MCF 10A (cell line): ENCODE measurements around the gene TRAPPC14. TPM values are rescaled to one million over a fixed set of nuclear protein-coding genes. Genes with fewer than 3 reads are reported as not detected.
"Not testable (repeated sequence)": the region's sequence is repeated elsewhere in the genome, so short reads cannot be mapped to it uniquely, and the experiment has no call there.

Experiments used
- BruUV-seq: library from RNA; stranded (reverse); fragments of 400-500 nt; replicated peaks from 2 replicates; lab custom pipeline; 2021; lab: Mats Ljungman, UMichigan
- CTCF ChIA-PET: fragments of 300-600 bp; sonication (Branson Sonifier 250); formaldehyde crosslinking; extraction: SDS; loops from one replicate; lab custom pipeline; 2021; ENCODE audit warnings: antibody characterized with exemption, inconsistent platforms; lab: Yijun Ruan, JAX
- POLR2A ChIA-PET: fragments of 300-600, 350-650 bp; sonication (Branson Sonifier 250); formaldehyde crosslinking; extraction: SDS; loops from one replicate; lab custom pipeline; 2020; ENCODE audit warnings: antibody characterized with exemption, inconsistent platforms; lab: Yijun Ruan, JAX
- DNase-seq: peaks from one replicate; pipeline ENCODE4 v3.0.0-alpha.2; 2018; ENCODE audit not compliant: unreplicated experiment
- H3K27ac Mint-ChIP-seq: one replicate; pipeline ENCODE4 v1.8.0; 2022; ENCODE audit warnings: mild to moderate bottlenecking, low read depth, mixed read lengths; ENCODE audit not compliant: unreplicated experiment
- H3K27me3 Mint-ChIP-seq: one replicate; pipeline ENCODE4 v1.8.0; 2022; ENCODE audit warnings: mixed read lengths; ENCODE audit not compliant: insufficient read depth, unreplicated experiment
- H3K36me3 Mint-ChIP-seq: one replicate; pipeline ENCODE4 v1.8.0; 2022; ENCODE audit warnings: mild to moderate bottlenecking, moderate library complexity, mixed read lengths; ENCODE audit not compliant: insufficient read depth, unreplicated experiment
- H3K4me1 Mint-ChIP-seq: one replicate; pipeline ENCODE4 v1.8.0; 2022; ENCODE audit warnings: mixed read lengths; ENCODE audit not compliant: insufficient read depth, unreplicated experiment
- H3K4me3 Mint-ChIP-seq: one replicate; pipeline ENCODE4 v1.8.0; 2022; ENCODE audit warnings: mild to moderate bottlenecking, moderate library complexity, mixed read lengths; ENCODE audit not compliant: unreplicated experiment
- H3K9me3 Mint-ChIP-seq: one replicate; pipeline ENCODE4 v1.8.0; 2022; ENCODE audit warnings: mixed read lengths; ENCODE audit not compliant: unreplicated experiment
- CTCF ChIP-seq: fragments of 200-600 bp; IDR thresholded peaks from one replicate; pipeline ENCODE4 v1.8.0; 2022; ENCODE audit warnings: antibody characterized with exemption, mild to moderate bottlenecking; ENCODE audit not compliant: unreplicated experiment
- intact Hi-C: fragments of 100-400 bp; cut with micrococcal nuclease; formaldehyde crosslinking; loops from 2 replicates; pipeline ENCODE4 v1.14.1; 2022
- total RNA-seq: library from RNA; stranded (reverse); gene quantifications from 2 replicates; pipeline ENCODE4 v1.2.3, GENCODE V29; 2022

Gene TRAPPC14
- total RNA-seq, 1 experiment from 2014 or later = 21.7 TPM

- no peak overlapping the region for H3K4me3 Mint-ChIP-seq
- H3K4me1 Mint-ChIP-seq = peaks cover 11% of the 10 kb centered on the region
- intact Hi-C loops = loop anchor here (1.0 to 10.0 kb wide), 3 partner anchors 85 to 275 kb away; no protein-coding TSS in a partner anchor
- ChIA-PET POLR2A (interaction anchor here (1.0 to 1.3 kb wide), 3 partner anchors 10 to 77 kb away, joined by 3 to 6 read pairs (median 5); partner anchors contain the start of gene LAMTOR4), CTCF (interaction anchor here (0.6 to 8.2 kb wide), 18 partner anchors 11 to 215 kb away, joined by 3 to 93 read pairs (median 4); partner anchors contain the start of genes PVRIG and TRAPPC14)
- peaks cover 10% of the 10 kb centered on the region for H3K27me3 Mint-ChIP-seq
- DNase-seq = no peak
- H3K27ac Mint-ChIP-seq = no peak overlapping the region
- no peak for TF ChIP-seq CTCF
- no peaks in the 10 kb centered on the region for H3K9me3 Mint-ChIP-seq
- BruUV-seq = no TSS peak
- H3K36me3 Mint-ChIP-seq = no peaks in the 10 kb centered on the region
These were observed 26.4 kb downstream of the TRAPPC14 start for GRCh38 chr7:100132126-100132525.

GRCh38 chr7:100130608-100131453 is 27.7 kb downstream of the TRAPPC14 start:
- ChIA-PET POLR2A (interaction anchor here (0.9 to 1.5 kb wide), 5 partner anchors 12 to 41 kb away, joined by 3 to 5 read pairs (median 4); partner anchors contain the start of gene LAMTOR4), CTCF (interaction anchor here (0.5 to 8.2 kb wide), 28 partner anchors 8 to 764 kb away, joined by 3 to 93 read pairs (median 3); partner anchors contain the start of genes AP4M1, LAMTOR4 and MCM7)
- Mint-ChIP-seq H3K4me3 (no peak overlapping the region), H3K9me3 (no peaks in the 10 kb centered on the region), H3K27ac (no peak overlapping the region), H3K36me3 (peaks cover under 1% of the 10 kb centered on the region), H3K27me3 (peaks cover 5% of the 10 kb centered on the region), H3K4me1 (peaks cover 11% of the 10 kb centered on the region)
- BruUV-seq = no TSS peak
- peak; percentile 90 for TF ChIP-seq CTCF
- intact Hi-C loops = loop anchor here (10.0 kb wide), 1 partner anchor 214 kb away; no protein-coding TSS in a partner anchor
- peak; percentile 67 for DNase-seq

- not testable (repeated sequence) for H3K27ac Mint-ChIP-seq, H3K36me3 Mint-ChIP-seq, H3K9me3 Mint-ChIP-seq, H3K27me3 Mint-ChIP-seq, DNase-seq, H3K4me3 Mint-ChIP-seq, BruUV-seq
- ChIA-PET POLR2A (interaction anchor here (0.6 to 1.5 kb wide), 6 partner anchors 9 to 41 kb away, joined by 3 to 5 read pairs (median 4); partner anchors contain the start of gene LAMTOR4), CTCF (interaction anchor here (0.6 to 8.2 kb wide), 25 partner anchors 8 to 1739 kb away, joined by 3 to 93 read pairs (median 3); partner anchors contain the start of genes AP4M1, LAMTOR4 and MCM7)
- intact Hi-C loops = loop anchor here (10.0 kb wide), 1 partner anchor 215 kb away; no protein-coding TSS in a partner anchor
- H3K4me1 Mint-ChIP-seq = peaks cover 11% of the 10 kb centered on the region
These were observed 28.3 kb downstream of the TRAPPC14 start for GRCh38 chr7:100130220-100130607.

- ChIA-PET POLR2A (interaction anchor here (0.7 kb wide), 1 partner anchor 14 kb away, joined by 3 read pairs; no protein-coding TSS in a partner anchor), CTCF (interaction anchor here (0.7 to 8.2 kb wide), 3 partner anchors 12 to 87 kb away, joined by 3 to 93 read pairs (median 3); no protein-coding TSS in a partner anchor)
- H3K27me3 Mint-ChIP-seq = no peaks in the 10 kb centered on the region
- no peak for TF ChIP-seq CTCF
- no peaks in the 10 kb centered on the region for H3K9me3 Mint-ChIP-seq
- no peak for DNase-seq
- H3K4me1 Mint-ChIP-seq = peaks cover 11% of the 10 kb centered on the region
- peak overlapping the region; percentile 98 for H3K4me3 Mint-ChIP-seq
- H3K27ac Mint-ChIP-seq = no peak overlapping the region
- intact Hi-C loops = loop anchor here (5.0 kb wide), 1 partner anchor 136 kb away; no protein-coding TSS in a partner anchor
- BruUV-seq = no TSS peak
- peaks cover 5% of the 10 kb centered on the region for H3K36me3 Mint-ChIP-seq
These were observed 29.9 kb downstream of the TRAPPC14 start for GRCh38 chr7:100128637-100128963.
